Myocyte (in vitro differentiated cells): Measurements from ENCODE around the gene KLK12. TPM values are rescaled to one million over a fixed set of nuclear protein-coding genes. Genes with fewer than 3 reads are reported as not detected.

ENCODE experiments used
- DNase-seq: peaks from one replicate; pipeline ENCODE4 v3.0.0-alpha.2; 2012; ENCODE audit warnings: low read depth
- total RNA-seq: library from RNA; depleted of rRNA; stranded (reverse); fragments of >200 nt; gene quantifications from 2 replicates; pipeline ENCODE4 v1.2.3, GENCODE V29; 2014

The KLK12 gene
- total RNA-seq, 1 donor from 2014 or later: not detected

DNA sequence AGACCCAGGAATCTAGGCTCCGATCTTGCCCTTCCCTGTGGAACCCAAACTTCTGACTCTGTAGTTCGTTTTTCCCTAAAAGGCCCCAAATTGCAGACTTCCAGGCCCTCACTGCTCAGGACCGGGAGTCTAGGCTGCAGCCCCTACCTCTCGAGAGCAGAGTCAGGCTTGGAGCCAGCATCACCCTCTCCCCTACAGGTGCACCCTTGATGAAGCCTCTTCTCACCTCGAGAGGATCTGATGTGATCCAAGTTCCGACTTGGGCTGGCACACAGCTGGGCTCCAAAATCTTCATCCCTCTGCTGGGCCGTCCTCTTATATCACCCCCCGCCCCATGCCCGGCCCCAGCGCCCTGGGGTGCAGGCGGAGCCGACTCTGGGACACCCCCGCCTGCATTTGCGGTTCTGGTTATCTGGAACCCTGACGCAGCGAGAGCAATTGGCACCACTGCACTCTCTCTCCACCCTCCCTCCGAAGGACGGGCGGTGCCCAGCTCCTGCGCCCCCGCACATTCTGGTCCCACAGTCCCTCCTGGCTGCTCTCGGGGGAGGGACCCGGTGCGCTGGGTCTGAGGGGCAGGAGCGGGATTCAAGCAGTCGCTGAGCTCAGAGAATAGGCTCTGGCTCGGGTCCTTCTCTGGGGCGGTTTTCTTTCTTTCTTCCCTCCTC, 51.0 kb downstream of the KLK12 start, which contains the start of gene KLK7:
KLK7 (minus strand) TSS at position 293 of the 668 bp plus-strand sequence. CDS start 1,518 bp downstream, outside the sequence.
- DNase-seq: no peak

DNA sequence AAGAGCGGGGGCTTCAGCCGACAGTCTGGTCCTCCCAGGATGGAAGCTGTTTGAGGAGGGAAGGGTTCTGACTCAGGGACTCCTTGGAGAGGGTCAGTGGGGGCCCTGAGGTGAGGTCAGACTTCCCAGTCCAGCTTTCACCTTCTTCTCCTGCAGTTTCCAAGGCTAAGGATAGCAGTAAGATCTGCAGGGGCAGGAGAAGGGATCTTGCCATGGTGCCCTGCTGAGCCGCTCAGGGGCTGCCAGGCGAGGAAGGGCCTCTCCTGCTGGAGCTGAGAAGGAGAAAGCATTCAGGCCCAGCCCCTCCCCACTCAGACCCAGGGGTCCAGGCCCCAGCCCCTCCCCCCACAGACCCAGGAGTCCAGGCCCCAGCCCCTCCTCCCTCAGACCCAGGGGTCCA, 52.6 kb downstream of the KLK12 start:
- no peak for DNase-seq

DNA sequence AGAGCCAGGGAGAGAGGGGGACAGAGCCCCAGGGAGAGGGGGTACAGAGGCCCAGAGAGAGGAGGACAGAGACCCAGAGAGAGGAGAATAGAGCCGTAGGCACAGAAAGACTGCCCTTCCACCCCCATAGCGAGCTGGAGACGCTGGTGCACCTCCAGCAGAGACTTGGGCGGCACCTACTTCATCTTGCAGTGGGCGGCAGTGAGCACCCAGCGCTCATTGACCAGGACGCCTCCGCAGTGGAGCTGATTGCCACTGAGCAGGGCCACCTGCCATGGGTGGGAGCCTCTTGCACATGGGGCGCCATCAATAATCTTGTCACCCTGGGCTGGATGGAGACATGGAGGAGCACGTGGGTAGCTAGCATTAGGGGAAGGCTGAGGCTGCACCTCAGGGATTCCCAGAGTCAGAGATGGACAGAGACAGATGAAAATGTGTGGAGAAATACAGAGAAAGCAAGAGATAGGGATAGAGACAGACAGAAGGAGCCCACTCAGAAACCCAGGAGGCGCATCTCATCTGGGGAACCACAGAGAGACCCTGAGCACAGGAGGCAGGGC, 53.1 kb downstream of the KLK12 start:
- DNase-seq: no peak

DNA sequence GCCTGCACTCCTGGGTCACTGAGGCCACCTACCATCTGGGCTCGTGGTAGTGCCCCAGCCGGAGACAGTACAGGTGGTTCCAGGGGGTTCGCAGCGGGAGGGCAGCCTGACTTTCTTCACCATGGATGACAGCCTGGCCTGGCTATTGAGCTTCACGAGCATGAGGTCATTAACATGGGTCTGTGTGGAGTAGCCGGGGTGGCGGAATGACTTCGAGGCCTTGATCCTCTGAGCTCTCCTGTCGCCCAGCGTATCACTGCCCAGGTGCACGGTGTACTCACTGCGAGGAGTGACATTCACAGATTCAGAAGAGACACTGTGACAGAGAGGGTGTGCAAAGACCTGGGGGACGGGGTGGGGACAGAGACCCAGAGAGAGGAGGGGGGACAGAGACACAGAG, 54.6 kb downstream of the KLK12 start:
- no peak for DNase-seq

DNA sequence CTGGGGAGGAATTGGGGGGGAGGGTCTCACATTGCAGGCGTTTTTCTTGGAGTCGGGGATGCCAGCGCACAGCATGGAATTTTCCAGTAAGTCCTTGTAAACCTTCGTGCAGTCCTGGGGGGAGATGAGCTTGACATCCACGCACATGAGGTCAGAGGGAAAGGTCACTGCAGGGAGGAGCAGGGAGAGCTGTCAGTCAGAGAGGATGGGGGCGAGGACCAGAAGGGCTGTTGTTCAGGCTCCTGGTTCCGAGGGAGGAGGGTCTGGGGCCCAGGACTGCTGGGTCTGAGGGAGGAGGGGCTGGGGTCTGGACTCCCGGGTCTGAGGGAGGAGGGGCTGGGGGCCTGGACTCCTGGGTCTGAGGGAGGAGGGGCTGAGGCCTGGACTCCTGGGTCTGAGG, 55.0 kb downstream of the KLK12 start:
- DNase-seq: no peak

Other genes starting within 250 kb of the KLK12 start
- gene ACP4, start 244.6 kb downstream of the KLK12 start, total RNA-seq: not detected in 2 replicates
- not detected in 2 replicates for gene KLK1, start 211.2 kb downstream of the KLK12 start, total RNA-seq
- not detected in 2 replicates for gene KLK15, start 201.4 kb downstream of the KLK12 start, total RNA-seq
- not detected in 2 replicates for gene KLK3, start 180.1 kb downstream of the KLK12 start, total RNA-seq
- not detected in 2 replicates for gene KLK2, start 161.6 kb downstream of the KLK12 start, total RNA-seq
- not detected in 2 replicates for gene KLK4, start 123.6 kb downstream of the KLK12 start, total RNA-seq
- gene KLK5, start 82.0 kb downstream of the KLK12 start, total RNA-seq: not detected in 2 replicates
- not detected in 2 replicates for gene KLK6, start 65.4 kb downstream of the KLK12 start, total RNA-seq
- gene KLK7, start 51.1 kb downstream of the KLK12 start, total RNA-seq: not detected in 2 replicates
- not detected in 2 replicates for gene KLK8, start 33.4 kb downstream of the KLK12 start, total RNA-seq
- gene KLK10, start 15.3 kb downstream of the KLK12 start, total RNA-seq: not detected in 2 replicates
- not detected in 2 replicates for gene KLK11, start 8.4 kb downstream of the KLK12 start, total RNA-seq
- not detected in 2 replicates for gene KLK13, start 30.1 kb upstream of the KLK12 start, total RNA-seq
- gene KLK14, start 47.9 kb upstream of the KLK12 start, total RNA-seq: not detected in 2 replicates
- gene CTU1, start 73.4 kb upstream of the KLK12 start, total RNA-seq: 16.2 and 17.8 TPM in 2 replicates
- gene SIGLEC9, start 89.9 kb upstream of the KLK12 start, total RNA-seq: not detected in 2 replicates
- gene SIGLEC7, start 107.3 kb upstream of the KLK12 start, total RNA-seq: not detected in 2 replicates
- gene CD33, start 190.1 kb upstream of the KLK12 start, total RNA-seq: 0.21 TPM in 1 of 2 replicates, not detected in the other
- not detected in 2 replicates for gene SIGLECL1, start 216.1 kb upstream of the KLK12 start, total RNA-seq